Measurements from ENCODE around the gene ERC2.
"Not testable (repeated sequence)": the region's sequence is repeated elsewhere in the genome, so short reads cannot be mapped to it uniquely, and the experiment has no call there.

The ERC2 gene

DNA sequence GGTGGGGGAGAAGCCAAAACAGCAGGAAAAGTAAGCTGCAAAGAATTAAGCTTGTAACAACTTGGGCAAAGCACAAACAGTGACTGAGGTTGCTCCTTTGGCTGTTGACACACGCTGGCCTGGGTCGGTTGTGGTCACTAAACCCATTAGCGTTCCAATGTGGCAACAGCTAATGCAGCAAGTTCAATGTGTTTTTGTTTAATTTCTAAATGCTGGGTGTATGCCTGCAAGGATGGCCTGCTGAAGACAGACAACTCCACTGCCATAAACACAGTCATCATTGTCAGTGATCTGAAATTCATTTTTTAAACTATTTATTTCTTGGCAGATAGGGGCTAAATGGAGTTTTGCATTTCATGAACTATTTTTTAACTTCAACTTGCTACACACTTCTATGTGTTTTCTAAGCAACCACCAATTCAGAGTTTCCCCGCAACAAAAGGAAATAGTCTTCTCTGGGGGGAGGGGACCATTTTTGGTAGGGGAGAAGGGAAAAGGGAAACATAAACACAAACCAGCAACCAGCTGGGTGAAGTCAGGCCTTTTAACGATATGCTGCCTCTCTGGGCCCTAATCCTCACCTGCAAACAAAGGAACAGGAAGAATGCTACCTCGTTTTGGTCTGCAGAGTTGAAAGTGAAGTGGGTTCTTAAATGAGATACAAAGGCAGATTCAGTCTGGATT lies 946.4 kb downstream of the ERC2 start:
- peak; percentile 16 for DNase-seq (ENCODE audit: low spot score)

DNA sequence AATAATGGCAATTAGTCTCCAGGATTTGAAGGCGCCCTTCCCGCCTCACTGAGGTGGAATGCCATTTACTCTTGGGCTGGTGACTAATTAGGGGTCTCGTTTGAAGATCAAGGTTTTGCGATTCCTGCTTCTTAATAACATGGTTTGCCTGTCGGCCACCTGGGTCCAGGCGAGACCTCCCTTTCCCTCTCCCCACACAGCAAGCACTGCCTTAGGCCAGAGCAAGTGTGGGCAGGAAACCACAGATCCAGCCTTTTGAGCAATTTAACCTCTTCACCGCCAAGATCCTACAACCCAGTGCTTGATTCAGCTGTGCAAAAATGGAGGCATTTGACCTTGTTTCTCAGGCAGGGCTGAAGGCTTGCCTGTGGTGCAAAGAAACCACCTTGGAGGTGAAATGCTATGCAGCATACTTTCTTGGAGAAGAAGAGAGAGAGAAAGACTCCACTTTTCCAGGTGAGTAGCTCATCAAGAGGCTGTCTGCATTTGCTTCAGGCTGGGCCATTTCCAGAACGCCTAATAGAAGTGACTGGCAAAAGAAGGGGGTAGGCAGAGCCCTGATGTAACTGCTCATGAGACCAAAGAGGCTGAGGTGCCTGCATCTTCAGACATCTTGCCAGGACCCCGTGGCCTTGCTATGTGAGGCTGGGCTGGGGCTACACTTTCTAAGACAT lies 947.1 kb downstream of the ERC2 start:
- DNase-seq (ENCODE audit: low spot score), result no peak

DNA sequence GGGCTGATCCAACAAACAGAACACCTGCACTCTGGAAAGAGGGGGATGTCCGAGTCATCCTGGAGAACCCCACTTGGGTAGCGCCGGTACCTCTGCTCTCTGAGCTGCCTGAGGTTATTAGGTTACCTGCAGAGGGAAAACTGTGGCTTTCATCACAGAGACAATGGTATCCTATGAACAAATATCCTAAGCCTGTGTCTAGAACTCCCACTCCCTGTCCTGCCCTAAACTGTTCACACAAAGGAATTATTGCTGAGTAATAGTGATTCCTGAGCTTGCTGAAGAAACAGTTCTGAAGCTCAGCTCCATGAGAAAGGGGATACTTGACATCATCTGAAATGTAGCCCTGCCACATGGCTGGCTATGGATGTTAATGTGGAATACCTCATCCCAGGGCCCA lies 949.2 kb downstream of the ERC2 start:
- no peak for DNase-seq (ENCODE audit: low spot score)

DNA sequence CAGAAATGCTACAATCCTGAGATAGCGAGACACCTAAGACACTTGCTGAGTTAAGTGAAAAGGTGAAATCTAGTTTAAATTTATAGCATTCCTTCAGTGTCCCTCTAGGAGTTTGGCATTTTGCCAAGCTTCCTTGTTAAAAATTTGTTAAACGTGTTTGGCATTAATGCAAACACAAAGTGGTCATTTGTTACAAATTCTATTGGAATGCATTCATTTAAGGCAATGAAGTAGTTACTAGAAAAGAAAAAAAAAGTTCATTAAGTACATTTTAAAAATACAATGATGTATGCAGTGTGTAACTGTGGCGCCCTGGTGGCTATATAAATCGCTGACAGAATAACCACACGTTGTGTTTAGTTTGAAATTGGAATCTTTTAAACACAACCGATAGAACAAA lies 949.8 kb downstream of the ERC2 start:
- DNase-seq (ENCODE audit: low spot score), result no peak

DNA sequence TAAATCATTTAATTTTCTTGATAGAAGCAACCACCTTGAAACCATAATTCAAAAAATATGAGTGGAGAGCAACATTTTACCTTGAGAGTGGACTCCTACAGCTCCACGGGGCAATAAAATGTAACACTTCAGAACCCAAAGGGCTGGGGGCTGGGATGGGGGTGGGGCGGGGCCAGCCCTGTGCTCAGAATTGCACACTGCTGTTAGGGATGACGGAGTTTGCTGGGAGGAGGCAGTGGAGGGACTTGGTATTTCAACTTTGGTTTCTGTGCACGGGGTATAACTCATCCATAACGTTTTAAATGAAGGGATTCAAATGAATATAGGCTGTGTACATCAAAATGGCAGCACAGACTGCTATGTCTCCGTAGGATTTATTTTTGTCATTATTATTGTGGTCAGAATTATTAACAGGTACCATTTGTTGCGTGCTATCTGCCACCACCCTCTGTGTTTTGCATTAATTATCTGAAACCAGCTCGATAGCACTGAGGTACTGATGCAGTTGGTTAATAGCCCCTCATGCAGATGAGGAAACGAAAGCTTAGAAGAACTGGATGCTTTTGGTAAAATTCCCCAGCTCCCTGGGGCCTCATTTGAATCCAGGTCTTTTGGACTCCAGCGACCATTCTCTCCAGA lies 951.8 kb downstream of the ERC2 start:
- DNase-seq (ENCODE audit: low spot score), result no peak

DNA sequence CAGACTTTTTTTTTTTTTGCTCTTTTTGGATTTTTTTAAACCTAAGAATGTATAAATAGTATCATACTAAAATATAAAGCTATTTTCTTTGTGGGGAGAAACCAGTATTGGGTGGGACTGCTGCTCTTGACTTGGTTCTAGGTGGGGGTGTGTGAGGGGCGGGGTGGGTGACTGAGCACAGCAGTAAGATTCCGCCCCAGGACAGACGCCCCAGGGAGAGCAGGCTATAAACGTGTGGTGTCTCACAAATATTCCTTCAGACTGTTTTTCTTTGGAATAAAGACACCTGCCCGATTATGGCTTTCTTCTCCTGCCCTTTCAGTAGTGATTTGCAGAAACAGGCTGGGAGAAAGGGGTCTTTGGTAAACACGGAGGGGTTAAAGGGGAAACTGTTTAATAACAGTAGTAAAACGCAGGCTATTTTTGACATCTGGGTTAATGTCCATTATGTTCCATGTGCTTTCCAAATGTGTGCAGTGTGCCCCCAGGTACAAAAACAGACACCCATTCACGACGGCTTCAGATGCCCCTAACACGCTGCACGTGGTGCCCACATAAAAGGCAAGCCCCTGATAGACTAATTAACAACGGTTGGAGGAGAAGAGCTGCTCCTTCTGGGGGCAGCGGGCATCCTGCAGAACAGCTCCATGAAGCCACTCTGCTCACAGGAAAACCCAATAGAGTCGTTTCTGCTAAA lies 952.6 kb downstream of the ERC2 start:
- no peak for DNase-seq (ENCODE audit: low spot score)

DNA sequence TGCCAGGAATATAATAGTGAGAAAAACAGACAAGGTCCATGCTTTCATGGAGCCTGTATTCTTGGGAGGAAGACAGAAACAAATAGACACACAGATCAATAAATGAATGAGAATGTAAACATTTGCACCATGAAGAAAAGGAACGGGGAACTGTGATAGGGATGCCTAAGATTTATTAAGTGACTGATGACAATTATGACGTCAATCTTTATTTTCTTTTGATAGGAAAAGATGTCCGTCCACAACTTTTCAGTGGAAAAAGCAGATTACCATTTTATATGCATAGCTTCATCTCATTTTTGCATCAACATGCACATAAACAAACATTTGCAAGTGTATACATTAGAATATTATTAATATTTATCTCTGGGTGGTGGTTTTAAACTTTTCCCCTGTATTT lies 953.3 kb downstream of the ERC2 start:
- no peak for DNase-seq (ENCODE audit: low spot score)

DNA sequence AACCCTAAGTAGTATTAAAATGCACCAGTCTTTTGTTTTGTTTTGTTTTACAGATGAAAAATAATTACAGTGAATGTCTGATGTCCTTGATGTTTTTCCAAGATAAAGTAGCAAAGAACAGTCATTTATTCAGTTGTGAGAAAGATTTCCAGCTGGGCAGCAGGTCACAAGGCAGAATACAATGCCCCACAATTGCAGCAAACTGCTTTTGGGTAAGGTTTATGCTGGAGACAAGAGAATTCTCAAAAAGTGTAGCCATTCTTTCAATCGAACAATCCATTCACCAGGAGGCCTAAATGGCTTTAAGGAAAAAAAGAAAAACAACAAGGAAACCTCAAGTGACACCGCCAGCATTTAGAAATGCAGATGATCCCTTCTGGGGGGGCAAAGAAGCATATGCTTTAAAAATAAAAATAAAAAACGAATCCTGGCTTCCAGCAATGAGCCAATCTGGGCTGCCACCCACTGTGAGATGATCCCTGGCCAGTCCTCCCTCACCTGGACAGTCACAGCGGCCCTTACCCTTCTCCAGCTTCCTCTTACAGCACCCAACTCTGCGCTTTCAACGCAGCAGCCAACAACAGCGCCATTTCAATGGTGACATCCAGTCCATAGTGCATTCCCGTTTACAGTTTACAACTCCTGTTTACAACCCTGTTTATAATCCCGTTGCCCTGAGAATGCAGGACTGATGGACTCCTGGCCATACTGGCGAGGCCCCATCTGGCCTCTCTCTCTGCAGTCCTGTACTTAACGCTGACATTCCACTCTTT lies 955.5 kb downstream of the ERC2 start:
- DNase-seq (ENCODE audit: low spot score), result no peak

DNA sequence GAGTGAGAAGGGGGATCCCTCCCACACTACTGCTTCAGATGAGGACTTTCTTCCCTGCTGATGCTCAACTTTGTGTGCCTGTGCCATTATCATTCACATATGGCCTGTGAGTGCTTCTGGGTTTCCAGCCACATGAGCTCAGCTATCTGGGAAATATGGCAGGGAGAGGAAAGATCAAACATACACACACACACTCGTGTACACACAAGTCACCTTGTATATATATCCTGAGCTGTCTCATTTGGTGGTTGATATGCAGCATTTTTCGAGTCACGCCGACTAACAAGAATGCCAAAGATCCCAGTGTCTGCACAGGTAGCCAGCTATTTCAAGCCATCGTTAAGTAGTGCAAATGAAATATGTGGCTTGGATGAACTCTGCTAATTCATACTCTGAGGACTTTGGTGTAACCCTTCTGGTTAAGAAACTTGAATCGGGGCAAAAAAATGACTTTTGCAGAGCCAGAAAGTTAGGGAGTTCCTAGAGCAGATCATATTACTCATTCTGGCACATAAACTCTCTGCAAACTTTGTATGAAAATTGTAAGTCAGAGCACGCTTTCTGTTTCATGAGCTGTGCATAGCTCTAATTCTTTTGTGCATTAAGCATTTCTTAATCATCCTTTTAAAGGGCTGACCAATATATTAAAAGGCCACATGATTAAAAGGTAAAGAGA lies 956.2 kb downstream of the ERC2 start:
- peak; percentile 39 for DNase-seq (ENCODE audit: low spot score)

DNA sequence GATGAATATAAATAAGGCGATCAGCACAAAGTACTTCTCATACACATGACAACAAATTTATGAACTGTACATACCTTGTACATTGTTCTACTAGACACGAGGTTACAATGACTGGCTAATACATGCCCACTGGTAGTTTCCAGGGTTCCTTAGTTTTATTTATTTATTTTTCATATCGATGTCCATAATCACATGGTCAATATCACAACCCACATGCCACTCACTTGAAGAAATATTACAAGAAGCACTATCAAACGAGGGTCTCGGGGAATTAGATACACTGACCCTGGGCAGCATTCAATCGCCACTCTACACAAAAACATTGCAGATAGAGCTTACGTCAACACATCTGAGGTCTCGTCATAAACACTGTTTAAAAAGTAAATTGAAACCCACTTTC lies 959.9 kb downstream of the ERC2 start:
- no peak for DNase-seq (ENCODE audit: low spot score)

DNA sequence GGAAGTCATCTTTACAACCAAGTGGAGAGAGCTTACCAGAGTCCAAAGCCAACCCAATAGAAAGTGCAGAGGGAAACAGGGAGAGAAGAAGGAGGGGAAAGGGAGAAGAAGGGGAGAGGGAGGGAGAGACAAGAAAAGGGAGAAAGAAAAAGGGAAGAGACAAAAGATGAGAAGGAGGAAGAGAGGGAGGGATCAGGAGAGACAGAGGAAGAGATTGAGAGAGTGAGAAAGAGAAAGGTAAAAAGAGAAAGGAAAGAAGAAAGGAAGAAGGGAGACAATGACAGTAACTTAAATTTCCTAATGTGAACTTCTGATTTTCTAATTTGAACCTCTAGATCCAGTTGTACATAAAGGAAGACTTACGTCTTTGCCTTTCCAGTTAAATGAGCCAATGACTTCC lies 960.5 kb downstream of the ERC2 start:
- DNase-seq (ENCODE audit: low spot score), result no peak

DNA sequence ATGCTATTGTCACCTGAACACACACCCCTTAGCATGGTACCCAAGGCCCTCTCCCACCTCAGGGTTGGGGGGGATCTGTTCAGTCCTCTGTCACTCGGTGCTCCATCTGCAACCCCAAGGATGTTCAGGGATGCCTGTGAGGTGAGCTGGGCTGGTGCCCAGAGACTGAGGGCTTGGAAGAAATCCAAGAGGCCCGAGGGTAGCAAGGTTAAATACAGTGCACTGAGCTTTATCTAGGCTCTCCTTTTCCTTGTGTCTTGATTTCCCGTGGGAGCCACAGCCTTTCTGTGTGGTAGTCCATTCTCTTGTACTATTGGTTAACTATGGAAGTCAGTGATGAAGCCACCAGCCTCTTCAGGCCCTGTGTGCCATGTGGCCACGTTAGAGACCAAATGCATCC lies 962.5 kb downstream of the ERC2 start:
- no peak for DNase-seq (ENCODE audit: low spot score)

DNA sequence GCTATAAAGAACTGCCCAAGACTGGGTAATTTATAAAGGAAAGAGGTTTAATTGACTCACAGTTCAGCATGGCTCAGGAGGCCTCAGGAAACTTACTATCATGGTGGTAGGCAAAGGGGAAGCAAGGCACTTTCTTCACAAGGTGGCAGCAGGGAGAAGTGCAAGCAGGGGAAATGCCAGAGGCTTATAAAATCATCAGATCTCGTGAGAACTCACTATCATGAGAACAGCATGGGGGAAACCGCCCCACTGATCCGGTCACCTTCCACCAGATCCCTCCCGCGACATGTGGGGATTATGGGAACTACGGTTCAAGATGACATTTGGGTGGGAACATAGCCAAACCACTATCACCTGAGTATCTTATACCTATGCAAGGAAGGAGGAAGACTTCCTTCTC lies 963.2 kb downstream of the ERC2 start:
- DNase-seq (ENCODE audit: low spot score), result not testable (repeated sequence)

DNA sequence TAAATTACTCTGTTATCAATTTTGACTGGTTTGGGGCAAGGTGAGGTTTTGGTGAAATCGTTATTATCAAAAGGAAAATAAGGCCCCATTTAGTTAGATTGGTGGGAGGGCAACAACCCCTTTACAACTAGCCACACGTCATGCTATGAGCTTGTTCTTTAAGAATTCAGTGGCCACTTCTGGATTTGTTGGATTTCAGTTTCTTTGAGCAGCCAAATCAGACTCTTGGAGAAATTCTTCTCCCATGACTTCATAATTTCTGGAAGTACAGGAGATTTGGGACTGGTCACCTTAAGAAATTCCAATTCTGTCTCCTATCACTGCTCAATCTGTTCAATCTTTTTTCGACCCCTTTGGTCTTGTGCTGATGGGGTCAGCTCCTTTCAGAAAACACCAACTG lies 966.4 kb downstream of the ERC2 start:
- no peak for DNase-seq (ENCODE audit: low spot score)

DNA sequence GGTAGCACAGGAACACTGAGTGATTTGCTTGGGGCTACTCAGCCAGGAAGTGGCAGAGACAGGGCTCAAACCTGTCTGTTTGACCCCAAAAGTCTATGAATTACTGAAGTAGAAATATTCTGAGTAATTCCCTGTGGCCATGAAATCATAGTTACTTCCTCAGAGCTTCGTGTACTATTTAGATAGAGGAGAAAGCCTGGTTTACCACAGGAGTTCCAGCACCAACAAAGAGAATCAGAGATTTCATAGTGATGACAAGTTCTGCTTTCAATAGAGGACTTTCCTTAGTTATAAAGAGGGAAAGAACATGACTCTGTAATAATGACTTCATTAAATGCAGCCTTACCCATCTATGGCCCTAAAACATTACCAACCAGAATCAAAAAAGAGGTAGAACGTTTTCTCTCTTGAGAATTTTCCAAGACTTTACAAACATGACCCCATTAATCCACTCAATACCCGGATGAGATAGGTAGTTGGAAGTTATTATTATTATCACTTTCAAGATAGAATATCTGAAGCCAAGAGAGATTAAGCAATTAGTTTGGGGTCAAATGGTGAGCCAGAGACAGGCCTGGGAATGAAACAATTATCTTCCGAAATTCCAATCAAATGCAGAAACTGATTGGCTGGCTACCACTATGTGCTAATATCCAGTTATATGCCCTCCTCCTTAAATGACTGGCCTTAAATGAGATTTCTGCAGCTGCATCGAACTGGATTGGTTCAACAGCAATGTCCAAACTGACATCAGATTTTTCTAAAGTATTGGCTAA lies 967.5 kb downstream of the ERC2 start:
- DNase-seq (ENCODE audit: low spot score), result no peak

DNA sequence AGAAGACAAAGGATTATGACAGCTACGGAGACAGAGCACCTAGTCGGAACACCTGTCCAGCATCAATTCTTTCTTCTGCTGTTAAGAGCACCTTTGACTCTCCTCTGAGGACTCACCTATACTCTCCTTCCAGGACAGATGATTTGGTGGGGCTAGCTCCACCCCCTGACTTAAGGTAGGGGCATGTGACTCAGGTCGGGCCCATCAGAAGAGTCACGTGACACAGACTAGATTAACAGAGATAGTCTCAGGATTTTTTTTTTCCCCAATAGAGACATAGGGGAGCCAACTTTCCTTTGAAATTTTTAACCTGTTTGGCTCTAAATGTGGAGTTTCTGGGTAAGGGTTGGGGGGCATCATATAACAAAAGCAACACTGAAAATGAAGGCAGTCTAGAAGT lies 969.7 kb downstream of the ERC2 start:
- DNase-seq (ENCODE audit: low spot score), result no peak

DNA sequence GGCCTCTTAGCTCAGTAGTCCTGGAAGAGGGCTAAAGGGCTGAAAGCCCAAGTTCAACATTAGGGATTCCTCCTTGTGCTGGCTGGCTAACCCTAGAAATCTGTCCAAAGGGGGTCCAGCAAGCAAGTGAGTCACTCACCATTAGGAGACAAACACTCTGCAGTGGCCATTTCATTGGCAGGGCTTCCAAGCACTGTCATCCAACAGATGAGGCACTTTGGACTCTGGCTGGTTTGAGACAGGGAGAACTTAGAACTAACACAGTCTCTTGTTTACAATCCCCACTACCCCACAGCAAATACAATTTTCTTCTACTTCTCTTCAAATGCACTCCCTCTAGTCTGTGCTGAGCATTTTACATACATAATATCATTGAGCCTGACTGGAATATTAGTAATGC lies 971.0 kb downstream of the ERC2 start:
- DNase-seq (ENCODE audit: low spot score), result no peak

DNA sequence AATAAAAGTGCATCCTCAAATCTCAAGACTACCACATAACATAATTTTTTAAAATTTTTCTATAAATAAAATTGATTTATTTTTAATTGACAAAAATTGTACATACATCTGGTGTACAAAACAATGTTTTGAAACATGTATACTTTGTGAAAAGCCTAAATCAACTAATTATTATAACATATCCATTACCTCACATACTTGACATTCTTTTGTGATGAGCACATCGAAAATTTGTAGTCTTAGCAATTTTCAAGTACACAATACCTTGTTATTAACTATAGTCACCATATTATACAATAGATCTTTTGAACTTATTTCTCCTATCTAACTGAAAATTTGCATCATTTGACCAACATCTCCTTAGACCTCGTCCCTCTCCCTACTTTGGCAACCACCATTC lies 973.3 kb downstream of the ERC2 start:
- DNase-seq (ENCODE audit: low spot score), result no peak

DNA sequence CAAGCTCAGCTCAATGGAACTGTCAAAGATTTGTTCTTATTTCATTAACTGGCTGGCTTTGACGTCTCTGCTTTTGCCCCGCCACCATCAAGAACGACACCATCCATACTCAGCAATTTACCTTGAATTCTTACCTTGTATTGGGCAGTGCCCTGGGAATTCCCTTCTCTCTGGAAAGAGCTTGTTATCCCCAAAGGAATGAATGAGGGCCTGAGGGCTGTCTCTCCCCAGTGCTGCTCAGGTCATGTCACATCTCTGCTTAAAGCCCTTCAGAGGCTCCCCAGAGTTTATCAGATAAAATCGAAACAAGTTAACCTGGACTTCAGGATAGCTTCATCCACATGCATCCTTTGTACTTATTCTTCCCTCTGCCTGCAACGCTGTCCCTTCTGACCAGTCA lies 975.3 kb downstream of the ERC2 start:
- no peak for DNase-seq (ENCODE audit: low spot score)

DNA sequence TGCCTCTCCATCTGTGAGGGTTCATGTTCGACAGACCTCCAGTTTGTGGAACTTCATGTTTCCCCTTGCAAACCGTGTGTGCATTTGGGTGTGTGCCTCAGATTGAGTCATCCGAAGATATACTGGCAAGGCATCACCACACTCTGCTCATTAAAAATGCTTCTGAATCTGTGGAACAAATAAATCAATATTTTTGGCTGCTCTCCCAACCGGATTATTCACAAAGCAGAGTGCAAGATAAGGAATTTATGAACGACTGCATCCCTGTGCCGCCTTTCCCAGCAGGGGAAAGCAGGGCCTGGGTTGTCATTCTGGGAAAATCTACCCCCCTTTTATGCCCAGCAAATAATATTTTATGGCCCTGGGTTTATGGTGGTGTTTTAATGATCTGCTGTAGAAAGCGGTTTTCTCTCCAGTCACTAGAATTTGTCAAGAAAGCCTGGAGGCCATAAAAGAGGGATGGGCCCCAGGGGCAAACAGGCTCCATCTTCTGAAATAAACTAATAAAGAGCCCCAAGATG lies 976.9 kb downstream of the ERC2 start:
- no peak for DNase-seq (ENCODE audit: low spot score)

All from AG08396 (cell line).